Activated CD4-positive, alpha-beta T cell treated with anti-CD3 and anti-CD28 coated beads for 1 hour (primary cell): Measurements from ENCODE around the gene NANOG.
"Not testable (repeated sequence)": the region's sequence is repeated elsewhere in the genome, so short reads cannot be mapped to it uniquely, and the experiment has no call there.

Source experiments
- DNase-seq: peaks from one replicate; pipeline ENCODE4 v3.0.0-alpha.2; 2020

Gene NANOG

GRCh38 chr12:7788884-7789528 is at the start of gene NANOG:
Gene NANOG (plus strand): TSS chr12:7789402. CDS start chr12:7789615, 213 bp downstream.
- DNase-seq = not testable (repeated sequence)

- DNase-seq = no peak
Observed at GRCh38 chr12:7747246-7747645, 42.0 kb upstream of the NANOG start, which contains the start of gene CLEC4C. Gene CLEC4C (minus strand): TSS chr12:7747375. CDS start chr12:7747348, 27 bp downstream.

- DNase-seq = no peak
Observed at GRCh38 chr12:7748852-7749251, 40.4 kb upstream of the NANOG start.

GRCh38 chr12:7749442-7749841 is 39.8 kb upstream of the NANOG start:
- DNase-seq = no peak

GRCh38 chr12:7750350-7750749 is 38.9 kb upstream of the NANOG start:
- DNase-seq = no peak

GRCh38 chr12:7751394-7751793 is 37.8 kb upstream of the NANOG start:
- DNase-seq = no peak

- not testable (repeated sequence) for DNase-seq
Observed at GRCh38 chr12:7751941-7752922, 37.0 kb upstream of the NANOG start.

GRCh38 chr12:7755668-7756067 is 33.5 kb upstream of the NANOG start:
- not testable (repeated sequence) for DNase-seq

- no peak for DNase-seq
Observed at GRCh38 chr12:7756993-7757392, 32.2 kb upstream of the NANOG start.

GRCh38 chr12:7758766-7759140 is 30.4 kb upstream of the NANOG start:
- no peak for DNase-seq

GRCh38 chr12:7769999-7770398 is 19.2 kb upstream of the NANOG start:
- DNase-seq = no peak

GRCh38 chr12:7781274-7781673 is 7.9 kb upstream of the NANOG start:
- DNase-seq = no peak

- no peak for DNase-seq
Observed at GRCh38 chr12:7782055-7782454, 7.1 kb upstream of the NANOG start.

- DNase-seq = not testable (repeated sequence)
Observed at GRCh38 chr12:7783433-7783832, 5.8 kb upstream of the NANOG start.

GRCh38 chr12:7784701-7785100 is 4.5 kb upstream of the NANOG start:
- no peak for DNase-seq

GRCh38 chr12:7787574-7788293 is 1.5 kb upstream of the NANOG start:
- no peak for DNase-seq

- DNase-seq = no peak
Observed at GRCh38 chr12:7788294-7788660, 925 bp upstream of the NANOG start.

- no peak for DNase-seq
Observed at GRCh38 chr12:7793211-7793610, 4.0 kb downstream of the NANOG start.

GRCh38 chr12:7797269-7797668 is 8.1 kb downstream of the NANOG start:
- DNase-seq = not testable (repeated sequence)

- DNase-seq = no peak
Observed at GRCh38 chr12:7797698-7798398, 8.6 kb downstream of the NANOG start.

- DNase-seq = not testable (repeated sequence)
Observed at GRCh38 chr12:7798750-7799308, 9.6 kb downstream of the NANOG start.

- no peak for DNase-seq
Observed at GRCh38 chr12:7801460-7801859, 12.3 kb downstream of the NANOG start.
